ENCODE measurements around the gene GPR132. TPM values are rescaled to one million over a fixed set of nuclear protein-coding genes. Genes with fewer than 3 reads are reported as not detected.

Gene GPR132
- total RNA-seq, 1 experiment from 2014 or later: 0.20 TPM

DNA sequence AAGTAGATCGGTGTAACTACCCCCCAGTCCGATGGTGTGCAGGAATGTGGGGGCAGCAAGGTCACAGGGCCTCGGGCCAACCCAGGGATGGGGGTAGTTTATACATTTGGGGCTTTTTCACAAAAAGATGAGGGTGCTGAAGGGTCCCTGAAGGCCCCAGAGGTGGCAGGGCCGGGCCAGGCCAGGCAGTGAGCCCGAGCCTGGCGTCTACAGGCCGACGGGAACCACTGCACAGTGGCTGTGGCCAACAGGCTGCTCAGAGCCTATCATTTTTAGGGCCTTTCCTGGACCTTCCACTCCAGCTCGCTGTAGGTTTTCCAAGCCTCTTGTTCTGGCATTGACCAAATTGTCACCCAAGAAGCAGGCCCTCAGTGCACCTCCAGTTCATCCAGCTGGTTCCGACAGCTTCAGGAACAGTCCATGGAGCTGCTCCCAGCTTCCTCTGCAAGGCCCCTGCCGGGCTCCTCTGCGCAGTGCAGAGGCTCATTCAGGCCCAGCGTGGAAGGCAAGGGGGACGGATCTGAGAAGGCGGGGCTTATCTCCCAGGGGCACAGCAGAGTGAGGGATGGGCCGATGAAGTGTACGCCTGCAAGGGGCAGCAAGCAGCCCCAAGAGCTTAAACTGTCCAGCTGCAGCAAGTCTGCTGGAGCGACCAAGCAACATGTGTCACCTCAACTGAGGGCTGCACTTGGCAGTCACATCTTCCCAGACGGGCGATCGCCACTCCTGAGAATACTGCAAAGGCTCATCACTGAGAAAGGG, 58.2 kb downstream of the GPR132 start:
- H3K79me2 ChIP-seq (ENCODE audit: insufficient read depth, low read length): peaks cover 4% of the 10 kb centered on the region; the same call in 1 of the 2 replicates

More for the DNA sequence above, 58.2 kb downstream of the GPR132 start:
- no peak overlapping the region for H3K4me2 ChIP-seq (ENCODE audit: insufficient read depth, insufficient read length, low read length)
- Mint-ChIP-seq H3K9me3 (no peaks in the 10 kb centered on the region), H3K36me3 (ENCODE audit: insufficient read depth in 1 of 3, low read depth in 3 of 3) (peaks cover 17 to 46% (median 36%) of the 10 kb centered on the region in 3 experiments; a peak in 6 of 7 replicates), H3K27ac (peak overlapping the region; percentile 67 to 90 (median 79); a peak in 3 of 7 replicates), H3K4me1 (0 out of 4 replicates have a peak, but pooled peaks cover 0 to 2% of the 10 kb centered on the region in 2 experiments), H3K4me3 (no peak overlapping the region), H3K27me3 (ENCODE audit: low read depth) (no peaks in the 10 kb centered on the region)
- H3K23ac ChIP-seq (ENCODE audit: insufficient read length, low read depth, low read length): no peak overlapping the region
- H3K14ac ChIP-seq (ENCODE audit: insufficient read depth, low read length): no peak overlapping the region
- no peaks in the 10 kb centered on the region for H3K23me2 ChIP-seq (ENCODE audit: insufficient read length, low read depth, low read length, poor library complexity, severe bottlenecking)
- no peak for DNase-seq
- H3K4ac ChIP-seq (ENCODE audit: low read depth, low read length): no peak overlapping the region
- H3K27ac ChIP-seq (ENCODE audit: insufficient read length, low read depth, low read length): no peak overlapping the region
- no peak overlapping the region for H2AFZ ChIP-seq (ENCODE audit: low read length)
- H2BK12ac ChIP-seq (ENCODE audit: insufficient read length, low read depth, low read length): no peak overlapping the region
- WGBS (ENCODE audit: extremely low coverage, insufficient read length, low lambda C conversion rate): no CpG with 5 or more reads among the region's 21 CpGs
- H3K27me3 ChIP-seq (ENCODE audit: insufficient read depth, low read length): no peaks in the 10 kb centered on the region
- no peak overlapping the region for H4K5ac ChIP-seq (ENCODE audit: insufficient read length, low read depth, low read length)
- no peak overlapping the region for H3K56ac ChIP-seq (ENCODE audit: insufficient read length, low read depth, low read length)
- H2AK5ac ChIP-seq (ENCODE audit: insufficient read length, low read length): no peak overlapping the region
- H2BK120ac ChIP-seq (ENCODE audit: low read depth, low read length, poor library complexity, severe bottlenecking): no peak overlapping the region
- TF ChIP-seq, protein P1, sequence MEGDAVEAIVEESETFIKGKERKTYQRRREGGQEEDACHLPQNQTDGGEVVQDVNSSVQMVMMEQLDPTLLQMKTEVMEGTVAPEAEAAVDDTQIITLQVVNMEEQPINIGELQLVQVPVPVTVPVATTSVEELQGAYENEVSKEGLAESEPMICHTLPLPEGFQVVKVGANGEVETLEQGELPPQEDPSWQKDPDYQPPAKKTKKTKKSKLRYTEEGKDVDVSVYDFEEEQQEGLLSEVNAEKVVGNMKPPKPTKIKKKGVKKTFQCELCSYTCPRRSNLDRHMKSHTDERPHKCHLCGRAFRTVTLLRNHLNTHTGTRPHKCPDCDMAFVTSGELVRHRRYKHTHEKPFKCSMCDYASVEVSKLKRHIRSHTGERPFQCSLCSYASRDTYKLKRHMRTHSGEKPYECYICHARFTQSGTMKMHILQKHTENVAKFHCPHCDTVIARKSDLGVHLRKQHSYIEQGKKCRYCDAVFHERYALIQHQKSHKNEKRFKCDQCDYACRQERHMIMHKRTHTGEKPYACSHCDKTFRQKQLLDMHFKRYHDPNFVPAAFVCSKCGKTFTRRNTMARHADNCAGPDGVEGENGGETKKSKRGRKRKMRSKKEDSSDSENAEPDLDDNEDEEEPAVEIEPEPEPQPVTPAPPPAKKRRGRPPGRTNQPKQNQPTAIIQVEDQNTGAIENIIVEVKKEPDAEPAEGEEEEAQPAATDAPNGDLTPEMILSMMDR (conservative IDR thresholded peaks at IDR 0.05): no peak
- no peak overlapping the region for H2BK15ac ChIP-seq (ENCODE audit: low read depth, low read length)
- H3K9me3 ChIP-seq (ENCODE audit: control insufficient read depth, low read depth, low read length): no peaks in the 10 kb centered on the region
- no peak overlapping the region for H3K9ac ChIP-seq (ENCODE audit: extremely low read depth, insufficient read length, low read length)
- H2BK5ac ChIP-seq (ENCODE audit: insufficient read length, low read length): no peak overlapping the region
- no peak overlapping the region for H3T11ph ChIP-seq (ENCODE audit: low read length)
- no peaks in the 10 kb centered on the region for H3K4me1 ChIP-seq (ENCODE audit: insufficient read depth, low read length)
- H4K91ac ChIP-seq (ENCODE audit: insufficient read length, low read depth, low read length): no peak overlapping the region
- no peaks in the 10 kb centered on the region for H4K20me1 ChIP-seq (ENCODE audit: control insufficient read depth, insufficient read depth, insufficient read length)
- H3K18ac ChIP-seq (ENCODE audit: insufficient read length, low read depth, low read length): no peak overlapping the region
- peaks cover 6% of the 10 kb centered on the region for H3K79me1 ChIP-seq (ENCODE audit: insufficient read depth, low read depth, low read length, poor library complexity, severe bottlenecking)
- H4K8ac ChIP-seq (replicated peaks; ENCODE audit: insufficient read length, low read depth, low read length): no peak overlapping the region
- H2BK20ac ChIP-seq (ENCODE audit: low read depth, low read length, poor library complexity, severe bottlenecking): no peak overlapping the region

Measured in H9 (cell line).